RWPE2 (cell line): ENCODE measurements around the gene ZDHHC11B.

Experiments
- ATAC-seq: fragments of 200-7000 bp; cut with Tn5 transposase; 3 replicates; pipeline ENCODE4 v1.9.1; 2021; ENCODE audit warnings: low read depth
- DNase-seq: peaks from one replicate; pipeline ENCODE4 v3.0.0-alpha.2; 2020; ENCODE audit warnings: low spot score
- H3K27ac ChIP-seq: fragments of 450-650 bp; 2 replicates; pipeline ENCODE4 v1.5.1; 2017; ENCODE audit warnings: mild to moderate bottlenecking; ENCODE audit not compliant: poor library complexity, severe bottlenecking
- H3K27me3 ChIP-seq: fragments of 250-450 bp; sonication (Bioruptor Pico); 2 replicates; pipeline ENCODE4 v1.5.1; 2021; ENCODE audit warnings: mild to moderate bottlenecking, moderate library complexity; ENCODE audit not compliant: insufficient read depth, poor library complexity, severe bottlenecking
- H3K36me3 ChIP-seq: fragments of 250-450 bp; sonication (Bioruptor Pico); 2 replicates; pipeline ENCODE4 v1.5.1; 2020; ENCODE audit warnings: low read depth, mild to moderate bottlenecking, moderate library complexity
- H3K4me1 ChIP-seq: fragments of 250-450 bp; sonication (Bioruptor Pico); 2 replicates; pipeline ENCODE4 v1.5.1; 2021; ENCODE audit warnings: mild to moderate bottlenecking, moderate library complexity; ENCODE audit not compliant: insufficient read depth, poor library complexity, severe bottlenecking
- H3K4me3 ChIP-seq: fragments of 250-450 bp; sonication (Bioruptor Pico); 2 replicates; pipeline ENCODE4 v1.5.1; 2021; ENCODE audit warnings: mild to moderate bottlenecking, moderate library complexity; ENCODE audit not compliant: severe bottlenecking
- H3K9me3 ChIP-seq: fragments of 250-450 bp; sonication (Bioruptor Pico); 2 replicates; pipeline ENCODE4 v1.5.1; 2021; ENCODE audit warnings: mild to moderate bottlenecking, moderate library complexity; ENCODE audit not compliant: severe bottlenecking
- CTCF ChIP-seq: fragments of 450-650 bp; IDR thresholded peaks from one replicate; pipeline ENCODE4 v1.5.1; 2017; ENCODE audit warnings: mild to moderate bottlenecking, moderate library complexity; ENCODE audit not compliant: poor library complexity, severe bottlenecking

Gene ZDHHC11B

GRCh38 chr5:672329-673160 lies 112.0 kb downstream of the ZDHHC11B start:
- Histone ChIP-seq H3K4me3 (no peak overlapping the region), H3K4me1 (peaks cover 4% of the 10 kb centered on the region), H3K36me3 (no peaks in the 10 kb centered on the region), H3K27ac (no peak overlapping the region), H3K9me3 (no peaks in the 10 kb centered on the region), H3K27me3 (peaks cover 30% of the 10 kb centered on the region)
- peak; percentile 80 for DNase-seq
- TF ChIP-seq CTCF = no peak
- ATAC-seq = peak; percentile 18

- Histone ChIP-seq H3K9me3 (no peaks in the 10 kb centered on the region), H3K36me3 (no peaks in the 10 kb centered on the region), H3K27me3 (peaks cover 30% of the 10 kb centered on the region), H3K4me3 (no peak overlapping the region), H3K4me1 (peaks cover 4% of the 10 kb centered on the region), H3K27ac (no peak overlapping the region)
- DNase-seq (peak; percentile 83), ATAC-seq (peak; percentile 66)
- TF ChIP-seq CTCF = peak; percentile 96
Measured at GRCh38 chr5:671459-672328, 112.8 kb downstream of the ZDHHC11B start.

- TF ChIP-seq CTCF = no peak
- Histone ChIP-seq H3K4me1 (peaks cover 4% of the 10 kb centered on the region), H3K9me3 (no peaks in the 10 kb centered on the region), H3K27me3 (peaks cover 30% of the 10 kb centered on the region), H3K27ac (no peak overlapping the region), H3K36me3 (peaks cover 4% of the 10 kb centered on the region; the same call in 1 of the 2 replicates), H3K4me3 (no peak overlapping the region)
- DNase-seq (no peak), ATAC-seq (no peak)
Measured at GRCh38 chr5:670396-671270, 113.9 kb downstream of the ZDHHC11B start.

- no peak overlapping the region for H3K27ac ChIP-seq
- no peak overlapping the region for H3K4me3 ChIP-seq
- no peak for TF ChIP-seq CTCF
- DNase-seq (no peak), ATAC-seq (no peak)
- peaks cover 4% of the 10 kb centered on the region for H3K4me1 ChIP-seq
- no peaks in the 10 kb centered on the region for H3K9me3 ChIP-seq
- peaks cover 8% of the 10 kb centered on the region for H3K36me3 ChIP-seq
- H3K27me3 ChIP-seq = peaks cover 30% of the 10 kb centered on the region
Measured at GRCh38 chr5:669842-670395, 114.6 kb downstream of the ZDHHC11B start.
